H1 (cell line): Measurements from ENCODE around the gene RBM17. TPM values are rescaled to one million over a fixed set of nuclear protein-coding genes. Genes with fewer than 3 reads are reported as not detected.

Experiments
- CTCF ChIA-PET: fragments of 300-600 bp; sonication (Branson Sonifier 250); formaldehyde crosslinking; loops from one replicate; lab custom pipeline; 2021; ENCODE audit not compliant: partially characterized antibody; lab: Charles Lee
- POLR2A ChIA-PET: fragments of 300-600 bp; sonication (Branson Sonifier 250); formaldehyde crosslinking; loops from one replicate; lab custom pipeline; 2021; ENCODE audit warnings: inconsistent platforms; ENCODE audit not compliant: partially characterized antibody; lab: Charles Lee
- DNase-seq, 2 experiments: peaks; one replicate each; pipeline versions ENCODE4 v3.0.0 to v3.0.0-alpha.2; 2010 to 2022; ENCODE audit warnings: low spot score in 2 of 2, low read depth in 1 of 2, mixed read lengths in 1 of 2
- FAIRE-seq: peaks from 2 replicates; lab custom pipeline; 2011; peaks lifted over from hg19 to GRCh38; lab: Jason Lieb, UNC
- H2AFZ ChIP-seq: 2 replicates; pipeline ENCODE4 v1.8.1; 2012; ENCODE audit warnings: low read length, inconsistent platforms
- H2AK5ac ChIP-seq: 2 replicates; pipeline ENCODE4 v1.6.1; 2013; ENCODE audit warnings: low read depth, low read length
- H2BK120ac ChIP-seq: replicated peaks from 2 replicates; pipeline ENCODE3; 2013; ENCODE audit warnings: low read depth, low read length, inconsistent platforms
- H2BK12ac ChIP-seq: 2 replicates; pipeline ENCODE4 v1.6.1; 2013; ENCODE audit warnings: low read depth, low read length
- H2BK15ac ChIP-seq: 2 replicates; pipeline ENCODE4 v1.6.1; 2013; ENCODE audit warnings: low read length
- H2BK20ac ChIP-seq: 2 replicates; pipeline ENCODE4 v1.6.1; 2013; ENCODE audit warnings: low read length
- H2BK5ac ChIP-seq: 2 replicates; pipeline ENCODE4 v1.6.1; 2013; ENCODE audit warnings: low read depth, low read length
- H3K14ac ChIP-seq: 2 replicates; pipeline ENCODE4 v1.6.1; 2013; ENCODE audit warnings: inconsistent platforms; ENCODE audit not compliant: insufficient read length
- H3K18ac ChIP-seq: 2 replicates; pipeline ENCODE4 v1.6.1; 2013; ENCODE audit warnings: low read length; ENCODE audit errors: extremely low read depth
- H3K23ac ChIP-seq: 2 replicates; pipeline ENCODE4 v1.6.1; 2013; ENCODE audit warnings: inconsistent platforms; ENCODE audit not compliant: insufficient read length
- H3K23me2 ChIP-seq: 2 replicates; pipeline ENCODE4 v1.6.1; 2013; ENCODE audit warnings: low read depth, low read length
- H3K27ac ChIP-seq: 2 replicates; pipeline ENCODE4 v1.6.1; 2011; ENCODE audit warnings: low read depth, low read length, inconsistent platforms
- H3K27me3 ChIP-seq, 4 experiments: replicated peaks in 1 of 4; 1 replicate in 1 of 4; 2 replicates in 3 of 4; pipeline versions ENCODE4 v1.6.1 to v1.8.1; 2011 to 2013; ENCODE audit warnings: low read length in 3 of 4, mild to moderate bottlenecking in 3 of 4, inconsistent platforms in 2 of 4, mixed read lengths in 2 of 4, moderate library complexity in 1 of 4; ENCODE audit not compliant: control insufficient read depth in 3 of 4, insufficient read depth in 3 of 4; ENCODE audit errors: extremely low read depth in 1 of 4
- H3K36me3 ChIP-seq, 4 experiments: 2 replicates each; pipeline versions ENCODE4 v1.6.1 to v1.8.1; 2011 to 2013; ENCODE audit warnings: mild to moderate bottlenecking in 4 of 4, low read length in 3 of 4, moderate library complexity in 2 of 4, control low read depth in 1 of 4, inconsistent platforms in 1 of 4; ENCODE audit not compliant: insufficient read depth in 4 of 4, control insufficient read depth in 2 of 4
- H3K4ac ChIP-seq: replicated peaks from 2 replicates; pipeline ENCODE3; 2013; ENCODE audit warnings: low read length, low read depth, mixed read lengths, inconsistent platforms; ENCODE audit not compliant: insufficient read length
- H3K4me1 ChIP-seq, 4 experiments: replicated peaks in 1 of 4; 1 replicate in 1 of 4; 2 replicates in 3 of 4; pipeline versions ENCODE4 v1.6.1 to v1.8.1; 2011 to 2013; ENCODE audit warnings: low read length in 3 of 4, inconsistent platforms in 2 of 4, mixed read lengths in 1 of 4; ENCODE audit not compliant: insufficient read depth in 4 of 4, control insufficient read depth in 3 of 4
- H3K4me2 ChIP-seq, 2 experiments: 2 replicates each; pipeline versions ENCODE4 v1.6.1 to v1.8.1; 2011 to 2013; ENCODE audit warnings: low read depth in 2 of 2, low read length in 2 of 2, control low read depth in 1 of 2, inconsistent platforms in 1 of 2, mild to moderate bottlenecking in 1 of 2; ENCODE audit not compliant: insufficient read depth in 1 of 2
- H3K4me3 ChIP-seq, 4 experiments: fragments of 200-600, 300-600 bp in 1 of 4; sonication (generic), shearing (Covaris generic), sonication (Bioruptor Twin) in 1 of 4; 2 replicates each; pipeline versions ENCODE4 v1.5.1 to v1.8.1; 2011 to 2016; ENCODE audit warnings: low read length in 4 of 4, low read depth in 3 of 4, control low read depth in 2 of 4, inconsistent platforms in 2 of 4, mild to moderate bottlenecking in 2 of 4, mixed read lengths in 1 of 4, moderate library complexity in 1 of 4; ENCODE audit not compliant: insufficient read depth in 2 of 4; ENCODE audit errors: extremely low read depth in 1 of 4
- H3K56ac ChIP-seq: replicated peaks from 2 replicates; pipeline ENCODE3; 2013; ENCODE audit warnings: low read depth, mild to moderate bottlenecking, mixed read lengths, low read length, inconsistent platforms; ENCODE audit not compliant: insufficient read length
- H3K79me1 ChIP-seq: 2 replicates; pipeline ENCODE4 v1.6.1; 2013; ENCODE audit warnings: low read depth, low read length, control low read depth
- H3K79me2 ChIP-seq, 2 experiments: 2 replicates each; pipeline versions ENCODE4 v1.6.1 to v1.8.1; 2012 to 2013; ENCODE audit warnings: low read length in 2 of 2, mild to moderate bottlenecking in 2 of 2, inconsistent platforms in 1 of 2; ENCODE audit not compliant: insufficient read depth in 2 of 2, control insufficient read depth in 1 of 2
- H3K9ac ChIP-seq, 4 experiments: replicated peaks in 1 of 4; 1 replicate in 1 of 4; 2 replicates in 3 of 4; pipeline versions ENCODE4 v1.6.1 to v1.8.1; 2011 to 2013; ENCODE audit warnings: low read depth in 3 of 4, low read length in 3 of 4, control low read depth in 2 of 4, mild to moderate bottlenecking in 2 of 4, moderate library complexity in 2 of 4, inconsistent platforms in 1 of 4; ENCODE audit errors: extremely low read depth in 1 of 4
- H3K9me3 ChIP-seq, 2 experiments: 2 replicates each; pipeline versions ENCODE4 v1.6.1 to v1.8.1; 2012 to 2013; ENCODE audit warnings: mild to moderate bottlenecking in 2 of 2, moderate library complexity in 2 of 2, control low read depth in 1 of 2, inconsistent platforms in 1 of 2, low read depth in 1 of 2, low read length in 1 of 2, mixed read lengths in 1 of 2; ENCODE audit not compliant: insufficient read depth in 2 of 2
- H4K20me1 ChIP-seq, 2 experiments: replicated peaks in 1 of 2; 2 replicates each; pipeline versions ENCODE3 to v1.8.1; 2011 to 2013; ENCODE audit warnings: inconsistent platforms in 2 of 2, low read length in 2 of 2, mild to moderate bottlenecking in 1 of 2; ENCODE audit not compliant: insufficient read depth in 2 of 2, control insufficient read depth in 1 of 2
- H4K5ac ChIP-seq: 2 replicates; pipeline ENCODE4 v1.6.1; 2013; ENCODE audit warnings: low read length, low read depth, mixed read lengths, inconsistent platforms; ENCODE audit not compliant: insufficient read length
- H4K8ac ChIP-seq: 2 replicates; pipeline ENCODE4 v1.8.0; 2013; ENCODE audit warnings: mild to moderate bottlenecking, moderate library complexity, low read length, inconsistent platforms; ENCODE audit not compliant: insufficient read depth; ENCODE audit errors: extremely low read depth
- H4K91ac ChIP-seq: replicated peaks from 2 replicates; pipeline ENCODE3; 2013; ENCODE audit warnings: low read length, mixed read lengths, inconsistent platforms; ENCODE audit not compliant: insufficient read length
- BCL11A ChIP-seq, 2 experiments: IDR thresholded peaks; one replicate each; pipeline ENCODE4 v1.6.1; 2011; ENCODE audit warnings: low read depth in 2 of 2, low read length in 2 of 2, mild to moderate bottlenecking in 2 of 2
- BRCA1 ChIP-seq: IDR thresholded peaks from 2 replicates; pipeline ENCODE4 v1.6.1; 2012; ENCODE audit warnings: low read depth, low read length, improper control_type of control experiment
- EP300 ChIP-seq, 2 experiments: IDR thresholded peaks; 1 replicate in 1 of 2; 2 replicates in 1 of 2; pipeline ENCODE4 v1.6.1; 2011 to 2012; ENCODE audit warnings: low read depth in 2 of 2, low read length in 2 of 2, mild to moderate bottlenecking in 2 of 2, borderline replicate concordance in 1 of 2, inconsistent platforms in 1 of 2, moderate library complexity in 1 of 2
- EZH2 ChIP-seq: fragments of 200-600 bp; sonication (generic); IDR thresholded peaks from 2 replicates; pipeline ENCODE4 v1.7.1; 2012; ENCODE audit warnings: low read depth, mild to moderate bottlenecking, moderate library complexity, low read length, inconsistent platforms; ENCODE audit not compliant: severe bottlenecking
- ZNF274 ChIP-seq: IDR thresholded peaks from 2 replicates; pipeline ENCODE4 v1.7.0; 2012; ENCODE audit warnings: low read length, borderline replicate concordance; ENCODE audit errors: extremely low read depth
- WGBS, 2 experiments: shearing (Covaris generic) in 1 of 2; methylation state at CpG; one replicate each; pipeline versions ENCODE4 v1.1.6 to v1.1.7; 2013 to 2015; ENCODE audit warnings: low lambda C conversion rate in 2 of 2, mixed read lengths in 2 of 2, inconsistent platforms in 1 of 2, low coverage in 1 of 2, missing lambda C conversion rate in 1 of 2; ENCODE audit not compliant: insufficient replicate concordance in 2 of 2, insufficient coverage in 1 of 2, insufficient read length in 1 of 2; ENCODE audit errors: extremely low coverage in 1 of 2, missing lambda C conversion rate in 1 of 2; 5-methylcytosine and 5-hydroxymethylcytosine counted together
- polyA plus RNA-seq, 7 experiments: library from polyadenylated mRNA; depleted of rRNA in 3 of 7; stranded (reverse) in 5 of 7; unstranded in 2 of 7; fragments of >200 nt in 5 of 7; fragments of 200-250 nt in 2 of 7; gene quantifications; 1 replicate in 5 of 7; 2 replicates in 1 of 7; 4 replicates in 1 of 7; pipeline versions ENCODE4 v1.2.1 to v1.2.3, GENCODE V29; 2011 to 2013; ENCODE audit warnings: missing spikeins in 2 of 7, mixed read lengths in 2 of 7
- total RNA-seq: library from RNA; stranded (reverse); fragmentation: NEBNext Ultra II Directional; extraction: Animal tissue kit (Norgen Biotek cat#: 25700); gene quantifications from 2 replicates; pipeline ENCODE4 v1.2.1, GENCODE V29; 2021
- TF ChIP-seq, protein P1 (sequence below): IDR thresholded peaks from 2 replicates; pipeline ENCODE4 v1.6.1; 2012; ENCODE audit warnings: inconsistent platforms
- TF ChIP-seq, protein P2 (sequence below): IDR thresholded peaks from 2 replicates; pipeline ENCODE4 v1.6.1; 2012; ENCODE audit warnings: low read length, inconsistent platforms

The RBM17 gene
- total and polyA plus RNA-seq, 2 of the 8 experiments (the other 6 are each of a cell fraction or from before 2014, with no cell fraction given): 15.7 to 128 TPM

DNA sequence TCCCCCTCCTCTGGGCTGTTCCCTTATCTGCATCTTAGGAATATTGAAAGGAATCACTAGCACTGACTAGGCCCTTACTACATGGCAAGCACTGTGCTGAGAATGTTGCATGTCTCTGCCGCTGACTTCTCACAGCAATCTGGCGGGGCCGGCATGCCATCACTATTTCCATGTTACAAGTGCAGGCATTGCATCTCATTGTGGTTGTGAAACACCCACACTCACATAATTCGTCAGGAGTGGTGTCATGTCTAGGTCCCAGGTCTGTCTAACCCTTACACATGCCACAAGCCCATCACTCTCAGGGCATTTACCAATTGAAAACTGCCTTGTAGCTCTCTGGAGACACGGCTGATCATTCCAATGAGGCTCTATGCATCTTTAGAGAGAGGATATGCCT lies 18.2 kb upstream of the RBM17 start:
- H2BK15ac ChIP-seq: no peak overlapping the region
- H4K20me1 ChIP-seq: no peaks in the 10 kb centered on the region
- no peak overlapping the region for H3K27ac ChIP-seq
- H3K56ac ChIP-seq: no peak overlapping the region
- H2AFZ ChIP-seq: no peak overlapping the region
- H2AK5ac ChIP-seq: no peak overlapping the region
- H3K23ac ChIP-seq: no peak overlapping the region
- H3K4me1 ChIP-seq: no peaks in the 10 kb centered on the region
- H2BK12ac ChIP-seq: no peak overlapping the region
- H3K4me2 ChIP-seq: no peak overlapping the region
- no peak overlapping the region for H2BK120ac ChIP-seq
- H3K79me1 ChIP-seq: no peaks in the 10 kb centered on the region
- no peak overlapping the region for H4K5ac ChIP-seq
- CTCF ChIA-PET: interaction anchor here (0.7 to 6.5 kb wide), 2 partner anchors 16 to 37 kb away, joined by 3 to 43 read pairs; no protein-coding TSS in a partner anchor
- no peaks in the 10 kb centered on the region for H3K9me3 ChIP-seq
- WGBS, 2 experiments: 91% methylated on average over 5 of the region's 5 CpGs; no CpG with 5 or more reads in 1 of the 2 experiments
- H3K4me3 ChIP-seq: no peak overlapping the region
- no peak overlapping the region for H4K91ac ChIP-seq
- H3K18ac ChIP-seq: no peak overlapping the region
- no peak overlapping the region for H4K8ac ChIP-seq
- no peaks in the 10 kb centered on the region for H3K23me2 ChIP-seq
- TF ChIP-seq EZH2 (no peak), EP300 (IDR thresholded peaks at IDR 0.05; ENCODE audit: borderline replicate concordance in 1 of 2, low read depth in 2 of 2, low read length in 2 of 2) (no peak), BCL11A (IDR thresholded peaks at IDR 0.05; ENCODE audit: low read depth in 2 of 2, low read length in 2 of 2) (no peak), BRCA1 (no peak), ZNF274 (no peak)
- TF ChIP-seq, protein P1, sequence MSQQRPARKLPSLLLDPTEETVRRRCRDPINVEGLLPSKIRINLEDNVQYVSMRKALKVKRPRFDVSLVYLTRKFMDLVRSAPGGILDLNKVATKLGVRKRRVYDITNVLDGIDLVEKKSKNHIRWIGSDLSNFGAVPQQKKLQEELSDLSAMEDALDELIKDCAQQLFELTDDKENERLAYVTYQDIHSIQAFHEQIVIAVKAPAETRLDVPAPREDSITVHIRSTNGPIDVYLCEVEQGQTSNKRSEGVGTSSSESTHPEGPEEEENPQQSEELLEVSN: no peak
- TF ChIP-seq, protein P2, sequence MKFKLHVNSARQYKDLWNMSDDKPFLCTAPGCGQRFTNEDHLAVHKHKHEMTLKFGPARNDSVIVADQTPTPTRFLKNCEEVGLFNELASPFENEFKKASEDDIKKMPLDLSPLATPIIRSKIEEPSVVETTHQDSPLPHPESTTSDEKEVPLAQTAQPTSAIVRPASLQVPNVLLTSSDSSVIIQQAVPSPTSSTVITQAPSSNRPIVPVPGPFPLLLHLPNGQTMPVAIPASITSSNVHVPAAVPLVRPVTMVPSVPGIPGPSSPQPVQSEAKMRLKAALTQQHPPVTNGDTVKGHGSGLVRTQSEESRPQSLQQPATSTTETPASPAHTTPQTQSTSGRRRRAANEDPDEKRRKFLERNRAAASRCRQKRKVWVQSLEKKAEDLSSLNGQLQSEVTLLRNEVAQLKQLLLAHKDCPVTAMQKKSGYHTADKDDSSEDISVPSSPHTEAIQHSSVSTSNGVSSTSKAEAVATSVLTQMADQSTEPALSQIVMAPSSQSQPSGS: no peak
- TF ChIP-seq, all 59 proteins: peak for 0
- H3K9ac ChIP-seq: 0 out of 7 replicates have a peak overlapping the region, but pooled peaks of 1 of the 4 experiments have one; percentile 16
- H3K4ac ChIP-seq: no peak overlapping the region
- FAIRE-seq: no peak
- DNase-seq: no peak
- no peak overlapping the region for H2BK5ac ChIP-seq
- POLR2A ChIA-PET: no interaction called here
- H3K79me2 ChIP-seq: no peaks in the 10 kb centered on the region
- no peaks in the 10 kb centered on the region for H3K36me3 ChIP-seq
- no peak overlapping the region for H3K14ac ChIP-seq
- no peak overlapping the region for H2BK20ac ChIP-seq
- no peaks in the 10 kb centered on the region for H3K27me3 ChIP-seq
